HG03342 (cell line): ENCODE data around the gene C2orf42.
"Not testable (repeated sequence)": the region's sequence is repeated elsewhere in the genome, so short reads cannot be mapped to it uniquely, and the experiment has no call there.

ENCODE experiments used
- ATAC-seq: cut with Tn5 transposase; IDR thresholded peaks from one replicate; pipeline ENCODE4 v1.9.1; 2021; ENCODE audit warnings: mild to moderate bottlenecking, moderate library complexity; ENCODE audit not compliant: unreplicated experiment

The C2orf42 gene

DNA sequence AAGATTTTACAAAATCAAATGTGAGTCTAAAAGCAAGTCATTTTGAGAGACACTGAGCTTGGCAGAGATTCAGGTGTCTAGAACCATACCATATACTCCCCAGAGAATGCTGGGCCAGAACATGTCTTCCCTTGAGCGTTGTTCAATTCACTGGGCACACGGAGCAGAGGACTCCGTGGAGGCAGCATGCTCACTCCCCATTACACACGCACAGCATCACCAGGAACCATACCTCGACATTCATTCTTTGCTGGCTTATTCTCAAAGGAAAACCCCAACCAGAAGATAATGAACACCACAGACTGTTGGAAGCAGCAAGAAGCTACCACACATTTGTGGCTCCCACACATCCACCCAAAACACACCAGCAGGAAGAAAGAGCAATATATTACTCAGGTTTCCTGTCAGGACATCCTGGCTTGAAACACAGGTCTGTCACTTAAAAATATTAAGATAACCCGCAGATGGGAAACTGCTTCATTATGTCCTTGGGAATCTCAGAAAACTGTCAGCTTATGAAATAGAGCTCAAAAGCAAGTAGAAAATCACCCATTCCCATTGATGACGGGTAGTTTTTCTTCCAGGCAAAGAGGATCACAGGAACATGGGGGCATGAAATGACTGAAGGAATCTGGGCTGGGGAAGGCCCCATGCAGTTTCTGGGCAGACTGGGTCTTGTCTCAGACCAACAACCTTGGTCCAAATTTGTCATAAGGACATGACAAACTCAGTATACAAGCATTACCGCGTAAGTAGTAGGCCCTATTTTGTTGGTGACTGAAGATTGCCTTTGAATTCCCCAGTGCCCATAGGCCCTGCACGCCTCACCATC is 57.1 kb downstream of the C2orf42 start:
- peak; percentile 30 for ATAC-seq

DNA sequence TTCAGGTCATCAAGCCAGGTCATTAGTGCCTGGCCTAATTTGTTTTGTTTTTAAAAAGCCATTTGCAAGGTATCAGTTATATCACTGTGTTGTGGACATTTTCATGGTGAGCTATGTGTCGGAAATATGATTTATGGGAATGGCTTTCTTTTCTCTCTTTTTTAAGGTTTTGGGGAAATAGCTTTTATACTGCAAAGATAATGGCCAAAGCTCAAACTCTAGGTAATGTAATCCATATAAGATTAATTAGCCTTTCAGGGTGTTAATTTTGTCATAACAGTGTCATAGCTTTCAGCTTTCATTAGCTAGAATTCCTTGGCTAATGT is 57.7 kb downstream of the C2orf42 start:
- no peak for ATAC-seq

DNA sequence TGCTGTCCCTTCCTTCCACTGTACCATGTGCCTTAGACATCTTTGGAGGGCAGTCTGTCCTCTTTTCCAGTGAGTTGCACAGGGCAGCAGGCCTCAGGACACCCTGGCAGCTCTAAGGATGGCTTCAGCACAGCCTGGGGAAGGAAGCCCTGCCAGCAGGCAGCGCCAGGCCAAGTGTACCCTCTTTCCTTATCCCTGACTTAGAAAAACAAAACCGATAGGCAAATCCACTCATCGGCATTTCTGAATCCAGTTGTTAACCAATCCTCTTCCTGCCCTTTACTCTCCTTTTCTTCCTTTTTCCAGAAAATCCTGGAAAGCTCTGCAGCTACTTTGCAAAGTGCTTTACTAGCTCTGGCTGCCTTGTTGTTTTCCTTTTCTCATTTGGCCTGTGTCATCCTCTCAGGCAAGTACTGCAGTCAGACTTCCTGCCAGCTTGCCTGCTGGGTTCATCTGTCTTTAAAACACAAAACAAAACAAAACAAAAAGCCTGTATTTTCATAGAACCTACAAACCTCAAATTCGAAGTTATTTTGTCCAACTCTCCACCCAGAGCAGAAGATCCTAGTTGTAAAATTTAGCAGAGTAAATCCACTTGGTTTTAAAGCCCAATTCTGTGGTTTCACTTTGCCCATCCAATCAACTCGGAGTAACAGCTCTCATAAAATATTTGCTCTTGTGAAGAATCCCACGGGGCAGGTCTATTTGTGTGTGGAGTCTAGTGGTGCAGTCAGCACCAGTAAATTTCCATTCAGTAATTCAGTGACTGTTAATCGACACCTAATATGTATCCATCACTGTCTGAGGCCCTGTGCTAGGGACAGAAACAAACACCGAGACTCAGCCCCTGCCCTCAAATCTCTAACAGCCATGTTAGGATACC is 58.3 kb downstream of the C2orf42 start:
- peak; percentile 40 for ATAC-seq

DNA sequence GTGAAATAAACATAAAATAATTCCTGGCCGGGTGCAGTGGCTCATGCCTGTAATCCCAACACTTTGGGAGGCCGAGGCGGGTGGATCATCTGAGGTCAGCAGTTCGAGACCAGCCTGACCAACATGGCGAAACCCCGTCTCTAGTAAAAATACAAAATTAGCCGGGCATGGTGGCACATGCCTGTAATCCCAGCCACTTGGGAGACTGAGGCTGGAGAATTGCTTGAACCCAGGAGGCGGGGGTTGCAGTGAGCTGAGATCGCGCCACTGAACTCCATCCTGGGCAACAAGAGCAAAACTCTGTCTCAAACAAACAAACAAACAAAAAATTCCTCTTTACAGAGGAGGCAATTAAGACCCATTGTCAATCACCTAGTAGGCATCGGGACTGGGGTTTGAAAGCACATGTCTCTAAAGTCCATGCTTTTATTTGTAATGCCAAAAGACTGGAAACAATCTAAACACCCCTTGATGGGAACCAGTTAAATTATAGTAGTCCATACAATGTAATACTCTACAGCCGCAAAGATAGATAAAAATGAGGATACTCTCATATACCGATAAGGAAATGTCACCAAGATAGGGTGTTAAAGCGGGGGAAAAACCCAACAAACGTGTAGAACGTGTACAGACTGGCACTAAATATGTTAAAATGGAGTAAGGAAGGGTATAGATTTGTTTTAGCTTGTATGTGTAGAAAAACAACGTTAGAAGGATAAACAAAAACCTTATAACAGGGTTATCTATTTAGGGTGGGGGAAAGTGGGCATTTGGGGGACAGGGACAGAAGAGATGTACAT is 59.3 kb downstream of the C2orf42 start:
- not testable (repeated sequence) for ATAC-seq

DNA sequence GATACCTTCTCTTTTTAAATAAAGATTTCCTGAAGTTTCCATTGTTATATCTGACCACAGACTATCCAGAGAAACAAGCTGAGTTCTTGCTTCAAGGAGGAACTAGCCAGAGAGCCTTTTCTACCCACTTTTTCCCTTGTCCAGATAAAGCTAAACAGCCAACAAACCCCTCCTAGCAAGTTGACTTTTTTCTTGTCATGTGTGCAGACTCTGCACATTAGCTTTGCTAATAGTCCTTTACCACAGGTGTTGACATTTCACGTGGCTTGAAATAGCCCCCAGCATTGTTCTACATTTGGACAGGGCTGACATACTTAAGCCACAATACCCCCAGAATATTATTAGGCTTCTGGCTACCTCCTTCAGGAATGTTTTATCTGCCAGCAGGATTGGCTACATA is 62.8 kb downstream of the C2orf42 start:
- ATAC-seq: no peak

DNA sequence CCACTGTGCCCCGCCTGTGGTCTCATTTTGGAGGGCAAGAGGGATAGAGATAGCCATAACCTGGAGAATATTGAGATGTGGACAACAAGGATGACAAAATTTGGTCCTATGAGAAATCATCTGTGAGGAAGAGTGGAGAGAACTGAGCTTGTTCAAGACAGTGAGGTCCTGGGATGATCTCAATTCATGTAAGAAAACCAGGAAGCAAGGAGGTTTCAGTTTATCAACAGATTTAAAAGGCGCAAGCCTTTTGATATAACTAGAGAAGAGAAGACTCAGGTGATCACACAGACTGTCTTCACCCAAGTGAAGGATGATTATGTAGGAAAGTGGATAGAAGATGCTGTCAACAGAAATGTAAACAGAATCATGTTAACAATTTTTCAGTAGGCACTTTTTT is 64.4 kb downstream of the C2orf42 start:
- no peak for ATAC-seq

DNA sequence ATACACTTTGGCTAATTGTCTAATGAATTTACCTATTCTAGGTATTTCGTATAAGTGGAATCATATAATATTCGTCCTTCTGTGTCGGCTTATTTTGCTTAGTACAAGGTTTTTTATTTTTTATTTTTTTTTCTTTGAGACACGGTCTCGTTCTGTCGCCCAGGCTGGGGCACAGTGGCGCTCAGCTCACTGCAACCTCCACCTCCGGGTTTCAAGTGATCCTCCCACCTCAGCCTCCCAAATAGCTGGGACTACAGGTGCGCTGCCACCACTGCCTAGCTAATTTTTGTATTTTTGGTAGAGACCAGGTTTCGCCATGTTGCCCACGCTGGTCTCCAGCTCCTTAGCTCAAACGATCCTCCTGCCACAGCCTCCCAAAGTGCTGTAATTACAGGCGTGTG is 65.3 kb downstream of the C2orf42 start:
- no peak for ATAC-seq

DNA sequence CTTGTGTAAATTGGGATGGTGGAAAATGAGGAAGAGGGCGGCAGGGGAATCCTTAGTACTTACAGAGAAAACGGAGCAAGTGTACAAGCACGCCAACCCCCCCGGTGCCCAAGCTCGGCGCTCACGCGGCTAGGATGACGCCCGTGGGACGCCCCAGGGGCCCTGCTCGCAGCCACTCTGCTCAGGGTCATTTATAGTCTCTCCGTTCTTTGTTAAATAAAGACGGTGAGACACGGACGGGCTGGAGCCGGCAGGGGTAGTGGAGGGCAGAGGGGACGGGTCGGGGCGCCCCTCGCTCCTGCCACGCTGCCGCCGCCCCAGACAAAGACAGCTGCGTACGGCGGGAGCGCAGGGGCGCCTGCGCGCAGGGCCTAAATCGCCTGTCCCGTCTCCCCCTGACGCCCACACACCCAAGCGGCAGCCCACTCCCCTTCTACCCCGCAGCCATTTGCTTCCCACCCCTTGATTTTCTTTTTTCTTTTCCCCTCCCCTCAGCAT is 65.8 kb downstream of the C2orf42 start:
- ATAC-seq: no peak

DNA sequence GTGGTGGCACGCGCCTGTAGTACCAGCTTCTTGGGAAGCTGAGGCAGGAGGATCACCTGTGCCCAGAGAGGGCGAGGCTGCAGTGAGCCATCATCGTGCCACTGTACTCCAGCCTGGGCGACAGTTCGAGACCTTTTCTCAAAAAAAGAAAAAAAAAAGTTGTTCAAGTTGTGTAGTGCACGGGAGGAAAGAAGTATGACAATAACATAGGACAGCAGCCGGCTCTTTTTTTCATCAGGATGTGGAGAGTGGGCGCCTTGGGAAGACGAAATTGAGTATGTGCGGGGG is 67.0 kb downstream of the C2orf42 start:
- ATAC-seq: no peak

DNA sequence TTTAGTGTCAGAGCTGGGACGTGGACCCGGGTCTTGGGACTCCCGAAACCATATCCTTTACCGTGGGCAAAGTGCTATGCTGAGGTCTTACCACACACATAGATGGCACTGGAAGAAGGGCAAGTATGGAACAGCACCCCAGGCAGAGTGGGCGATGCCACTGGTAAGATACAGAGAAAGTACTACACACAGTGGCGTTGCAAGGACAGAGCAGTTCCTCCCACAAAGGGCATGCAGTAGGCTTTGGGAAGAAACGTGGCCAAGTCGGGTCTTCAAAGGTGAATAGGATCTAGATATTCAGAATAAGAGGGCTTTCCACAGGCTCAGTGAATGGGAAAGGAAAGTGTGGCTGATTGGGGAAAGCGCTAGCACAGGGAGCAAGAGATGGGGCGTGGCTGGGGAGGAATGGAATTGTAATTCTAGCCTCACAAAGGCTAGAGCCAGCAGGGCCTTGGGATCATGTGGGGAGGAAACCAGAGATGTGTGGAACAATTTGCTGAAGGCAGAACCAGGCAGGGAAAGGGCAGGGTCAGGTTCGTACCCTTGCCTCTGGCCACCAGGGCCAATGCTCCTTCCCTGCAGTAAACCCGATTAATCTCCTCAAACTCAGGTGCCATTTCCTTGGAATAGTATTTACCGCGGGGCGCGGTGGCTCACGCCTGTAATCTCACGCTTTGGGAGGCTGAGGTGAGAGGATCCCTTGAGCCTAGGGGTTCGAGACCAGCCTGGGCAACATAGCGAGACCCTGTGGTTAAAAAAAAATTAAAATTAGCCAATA is 67.6 kb downstream of the C2orf42 start:
- ATAC-seq: no peak

DNA sequence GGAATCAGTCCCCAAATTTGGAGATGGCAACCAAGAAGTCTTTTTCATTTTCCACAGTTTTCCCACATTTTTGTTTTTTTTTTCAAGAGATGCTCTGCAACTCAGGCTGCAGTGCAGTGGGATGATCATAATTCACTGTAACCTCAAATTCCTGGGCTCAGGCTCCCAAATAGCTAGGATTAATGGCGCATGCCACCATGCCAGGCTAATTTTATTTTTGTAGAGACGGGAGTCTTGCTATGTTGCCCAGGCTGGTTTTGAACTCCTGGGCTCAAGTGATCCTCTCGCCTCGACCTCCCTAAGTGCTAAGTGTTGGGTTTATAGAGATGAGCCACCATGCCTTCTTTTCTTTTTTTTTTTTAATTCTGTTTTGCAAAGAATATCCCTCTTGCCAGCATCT is 68.3 kb downstream of the C2orf42 start:
- no peak for ATAC-seq

DNA sequence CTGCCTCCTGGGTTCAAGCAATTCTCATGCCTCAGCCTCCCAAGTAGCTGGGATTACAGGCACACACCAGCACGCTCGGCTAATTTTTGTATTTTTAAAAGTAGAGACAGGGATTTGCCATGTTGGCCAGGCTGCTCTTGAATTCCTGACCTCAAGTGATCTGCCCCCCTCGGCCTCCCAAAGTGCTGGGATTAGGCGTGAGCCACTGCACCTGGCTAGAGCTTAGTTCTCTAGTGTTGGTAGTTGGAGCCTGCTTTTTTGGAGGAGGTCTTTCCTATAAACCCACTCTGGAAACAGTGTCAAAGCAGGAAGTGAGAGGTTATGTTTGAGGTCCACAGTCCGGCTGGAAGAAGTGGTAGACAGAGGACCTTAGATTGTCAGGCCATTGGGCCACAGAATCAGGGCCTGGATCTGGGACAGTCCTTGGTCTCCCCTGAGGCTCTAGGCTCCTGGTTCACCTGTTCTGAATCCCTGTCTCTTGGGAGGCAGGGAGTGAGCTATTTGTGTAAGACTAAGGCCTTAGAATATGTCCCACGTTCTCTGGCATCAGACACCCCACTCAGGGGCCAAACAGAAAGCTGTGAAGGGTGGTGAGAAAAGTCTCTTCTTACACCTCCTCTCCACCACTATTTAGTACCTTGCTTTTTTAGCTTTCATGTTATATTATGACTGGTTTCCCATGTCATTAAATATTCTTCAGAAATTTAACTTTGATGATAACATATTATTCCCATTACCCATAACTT is 69.0 kb downstream of the C2orf42 start:
- ATAC-seq: no peak

DNA sequence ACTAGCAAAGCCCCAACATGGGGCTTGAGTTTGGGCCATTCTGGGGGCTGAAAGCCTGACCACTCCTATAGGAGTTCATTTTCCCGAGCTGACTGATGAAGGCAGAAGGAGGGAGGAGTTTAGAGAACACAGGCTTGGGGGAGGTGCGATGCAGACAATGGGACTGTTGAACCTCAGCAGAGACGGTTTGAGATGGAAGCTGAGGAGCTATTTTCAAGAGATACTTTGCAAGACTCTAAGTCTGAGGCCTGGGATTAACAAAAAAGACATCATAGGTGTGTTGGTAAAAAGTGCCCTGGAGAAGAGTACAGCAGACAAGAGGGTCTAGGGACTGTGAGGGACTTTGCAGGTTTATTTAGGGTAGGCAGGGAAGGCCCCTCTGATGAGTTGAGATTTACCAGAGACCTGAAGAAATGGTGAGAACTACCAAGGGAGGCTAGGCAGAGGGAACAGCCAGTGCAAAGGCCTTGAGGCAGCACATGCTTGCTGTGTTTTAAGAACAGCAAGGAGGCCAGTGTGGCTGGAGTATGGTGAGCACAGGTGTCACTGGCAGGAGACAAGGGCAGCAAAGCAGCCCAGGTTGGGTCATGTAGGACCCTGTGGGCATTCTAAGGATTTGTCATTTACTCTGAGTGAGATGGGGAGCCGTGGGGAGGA is 71.9 kb downstream of the C2orf42 start:
- ATAC-seq: no peak

DNA sequence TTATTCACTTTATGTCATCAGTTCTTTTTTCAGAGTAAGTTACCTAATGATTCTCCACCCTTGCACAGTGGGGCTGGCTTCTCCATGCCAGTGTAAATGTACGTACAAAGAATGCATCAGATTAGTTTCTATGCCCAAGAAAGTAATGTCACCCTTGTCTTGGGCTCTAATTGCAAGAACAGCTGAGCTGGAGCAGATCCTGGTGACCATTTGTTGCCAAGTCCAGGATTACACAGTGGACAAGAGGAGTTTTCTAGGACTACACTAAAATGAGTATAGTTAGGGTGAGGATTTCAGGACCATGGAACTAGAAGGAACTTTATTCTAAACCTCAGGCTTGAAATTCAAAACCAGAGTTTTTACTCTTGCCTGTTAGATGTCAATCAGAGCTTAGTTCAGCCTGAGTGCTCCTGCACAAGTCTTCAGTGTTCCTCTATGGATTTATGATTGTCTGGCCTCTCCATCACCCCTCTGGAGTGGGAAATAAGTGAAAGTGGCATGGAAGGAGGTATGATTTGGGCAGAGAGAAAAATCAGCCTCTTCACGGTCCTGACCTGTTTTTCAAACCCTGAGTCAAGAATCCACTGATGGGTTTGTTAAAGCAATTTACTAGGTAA is 73.8 kb downstream of the C2orf42 start:
- no peak for ATAC-seq

DNA sequence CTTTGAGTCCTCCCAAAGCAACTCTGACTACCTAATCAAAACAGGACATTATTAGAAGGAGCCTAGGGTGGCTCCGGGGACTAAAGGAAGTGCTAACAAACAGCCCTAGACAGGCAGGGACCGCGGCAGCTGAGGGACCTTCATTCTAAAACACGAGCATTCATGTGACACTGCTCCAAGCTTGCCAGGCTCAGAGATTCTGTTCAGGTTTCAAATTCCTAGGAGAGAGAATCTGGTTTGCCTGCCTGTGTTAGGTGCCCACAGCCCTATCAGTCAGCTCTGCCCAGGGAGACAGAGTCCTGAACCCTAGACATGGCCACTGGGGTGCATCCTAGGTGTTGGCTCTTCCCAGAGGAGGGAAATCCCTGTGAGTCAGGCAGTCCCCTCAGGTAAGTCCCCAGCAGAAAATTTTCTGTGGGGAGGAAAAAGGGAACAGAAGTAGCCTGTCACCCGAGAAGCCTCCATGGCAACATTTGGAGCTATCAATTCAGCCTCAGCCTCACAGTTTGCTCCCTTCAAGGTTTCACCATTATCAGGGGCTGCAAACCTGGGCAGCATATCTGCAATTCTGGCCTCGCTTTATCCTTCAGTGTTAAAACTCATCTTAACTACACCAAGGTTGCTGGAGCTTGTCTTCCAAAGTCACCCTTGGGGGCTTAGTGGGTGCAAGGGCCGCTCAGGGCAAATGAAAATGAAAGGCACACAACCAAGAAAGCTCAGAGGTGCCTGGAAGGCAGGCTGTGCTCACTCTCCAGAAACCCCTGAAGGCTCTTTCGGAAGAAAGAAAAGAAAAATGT is 75.0 kb downstream of the C2orf42 start:
- ATAC-seq: peak; percentile 66

DNA sequence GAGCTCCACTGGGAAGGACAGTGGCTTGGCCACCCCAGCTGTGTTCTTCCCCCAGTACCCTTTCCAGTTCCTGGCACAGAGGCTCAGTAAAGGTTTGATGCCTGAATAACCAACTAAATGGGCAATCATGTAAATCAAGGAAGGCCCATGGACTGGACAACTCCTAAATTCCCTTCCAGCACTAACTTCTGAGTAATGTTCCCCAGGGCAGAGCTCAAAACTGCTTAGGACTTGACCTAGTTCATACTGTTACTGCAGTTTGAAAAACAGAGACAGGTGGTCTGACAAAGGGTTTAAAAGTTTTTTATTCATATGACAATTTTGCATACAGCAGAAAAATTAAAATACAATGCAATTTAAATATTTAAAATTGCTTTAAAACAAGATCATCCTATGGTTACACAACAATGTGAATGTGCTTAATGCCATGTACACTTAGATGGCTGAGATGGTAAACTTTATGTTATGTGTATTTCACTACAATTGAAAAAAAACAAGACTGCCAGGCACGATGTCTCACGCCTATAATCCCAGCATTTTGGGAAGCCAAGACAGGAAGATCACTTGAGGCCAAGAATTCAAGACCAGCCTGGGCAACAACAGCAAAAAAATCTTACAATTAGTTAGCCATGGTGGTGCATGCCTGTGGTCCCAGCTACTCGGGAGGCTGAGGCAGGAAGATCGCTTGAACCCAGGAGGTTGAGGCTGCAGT is 77.3 kb downstream of the C2orf42 start:
- ATAC-seq: no peak

DNA sequence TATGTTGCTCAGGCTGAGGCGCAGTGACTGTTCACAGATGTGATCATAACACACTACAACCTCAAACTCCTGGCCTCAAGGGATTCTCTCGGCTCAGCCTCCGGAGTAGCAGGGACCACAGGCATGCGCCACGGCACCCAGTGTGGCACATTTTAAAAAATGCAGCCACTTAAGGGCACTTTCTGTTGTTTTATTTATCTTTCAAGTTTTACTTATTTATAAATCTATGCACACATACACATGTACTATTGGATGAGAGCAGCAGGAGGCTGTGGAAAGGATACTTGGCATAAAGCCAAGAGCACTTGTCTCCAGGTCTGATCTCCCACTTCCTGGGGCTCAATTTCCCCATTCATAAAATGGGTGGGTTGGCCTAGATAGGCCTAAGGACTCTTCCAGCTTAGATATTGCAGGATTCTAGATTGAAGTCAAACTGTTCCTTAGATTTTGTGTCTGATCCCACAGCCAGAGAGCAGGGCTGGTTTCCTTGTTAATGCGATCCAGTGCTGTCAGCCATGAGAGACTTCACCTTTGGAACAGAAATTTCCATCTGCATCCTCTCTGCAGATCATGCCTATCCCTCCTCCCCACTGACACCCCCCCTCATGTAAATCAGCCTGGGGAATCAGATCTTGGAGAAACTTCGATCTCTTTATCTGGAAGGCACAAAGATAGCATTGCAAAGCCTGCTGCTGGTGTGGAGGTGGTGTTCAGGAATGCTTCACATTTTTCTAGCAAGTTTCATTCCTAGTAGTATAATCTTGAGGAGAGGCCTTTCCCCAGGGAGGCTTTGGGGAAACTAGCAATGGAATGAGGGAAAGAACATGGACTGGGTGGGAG is 78.8 kb downstream of the C2orf42 start:
- no peak for ATAC-seq
